ENCODE measurements around the gene RPS6KB2. TPM values are rescaled to one million over a fixed set of nuclear protein-coding genes. Genes with fewer than 3 reads are reported as not detected.

Gene RPS6KB2
- total RNA-seq, 2 experiments from 2014 or later, result 69.3 to 72.0 TPM

DNA sequence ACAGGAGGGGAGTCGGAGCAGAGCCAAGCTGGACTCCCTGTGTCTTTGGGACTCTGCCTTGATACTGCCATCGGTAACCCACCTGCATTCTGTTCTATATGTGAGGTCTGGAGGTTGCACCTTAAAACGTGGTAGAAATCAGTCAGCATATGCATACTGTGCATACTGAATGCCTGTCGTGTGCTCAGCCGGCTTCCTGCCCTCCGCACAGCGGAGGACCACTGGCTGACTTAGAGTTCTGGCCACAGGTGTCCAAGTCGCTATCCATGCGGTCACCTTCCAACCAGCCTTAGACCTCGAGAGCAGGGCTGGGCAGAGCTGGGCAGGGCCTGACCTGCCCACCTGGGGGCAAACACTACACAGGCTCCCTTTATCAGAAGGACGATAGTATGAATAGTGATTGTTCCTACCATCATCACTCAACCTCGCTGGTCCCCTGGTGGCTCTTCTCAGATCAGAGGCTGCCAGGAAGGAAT, 20.6 kb upstream of the RPS6KB2 start:
- no peaks in the 10 kb centered on the region for H3K9me3 Mint-ChIP-seq
- intact Hi-C loops (cut with DNase I, micrococcal nuclease), result loop anchor here (2.0 kb wide), 2 partner anchors 27 to 29 kb away; partner anchors contain the start of gene PTPRCAP (in 1 of the 2)
- peak overlapping the region; percentile 98 for H3K27ac Mint-ChIP-seq
- Histone ChIP-seq H3K4me1 (ENCODE audit: insufficient read depth, low read length) (peaks cover 92% of the 10 kb centered on the region), H3K36me3 (ENCODE audit: insufficient read depth, low read length) (peaks cover 48% of the 10 kb centered on the region), H3K27ac (ENCODE audit: low read depth in 1 of 2, low read length in 2 of 2) (peak overlapping the region; percentile 65 to 84), H3K9me3 (ENCODE audit: control insufficient read depth in 1 of 2, insufficient read depth in 1 of 2, low read length in 2 of 2) (no peaks in the 10 kb centered on the region), H3K27me3 (ENCODE audit: control insufficient read depth in 1 of 2, insufficient read depth in 2 of 2, low read length in 2 of 2) (no peaks in the 10 kb centered on the region), H3K4me3 (ENCODE audit: low read length) (peak overlapping the region; percentile 100)
- POLR2A ChIA-PET, result interaction anchor here (0.6 to 3.5 kb wide), 17 partner anchors 8 to 180 kb away, joined by 3 to 136 read pairs (median 9); partner anchors contain the start of genes AIP, CORO1B, PITPNM1 and POLD4
- peaks cover 54% of the 10 kb centered on the region for H3K36me3 Mint-ChIP-seq (ENCODE audit: low read depth)
- CTCF ChIA-PET, result interaction anchor here (0.5 to 1.9 kb wide), 12 partner anchors 9 to 98 kb away, joined by 3 to 8 read pairs (median 4); partner anchors contain the start of genes AIP, PITPNM1, POLD4 and RAD9A
- DNase-seq (no peak), ATAC-seq (ENCODE audit: poor library complexity) (no peak)
- TF ChIP-seq, protein P1, sequence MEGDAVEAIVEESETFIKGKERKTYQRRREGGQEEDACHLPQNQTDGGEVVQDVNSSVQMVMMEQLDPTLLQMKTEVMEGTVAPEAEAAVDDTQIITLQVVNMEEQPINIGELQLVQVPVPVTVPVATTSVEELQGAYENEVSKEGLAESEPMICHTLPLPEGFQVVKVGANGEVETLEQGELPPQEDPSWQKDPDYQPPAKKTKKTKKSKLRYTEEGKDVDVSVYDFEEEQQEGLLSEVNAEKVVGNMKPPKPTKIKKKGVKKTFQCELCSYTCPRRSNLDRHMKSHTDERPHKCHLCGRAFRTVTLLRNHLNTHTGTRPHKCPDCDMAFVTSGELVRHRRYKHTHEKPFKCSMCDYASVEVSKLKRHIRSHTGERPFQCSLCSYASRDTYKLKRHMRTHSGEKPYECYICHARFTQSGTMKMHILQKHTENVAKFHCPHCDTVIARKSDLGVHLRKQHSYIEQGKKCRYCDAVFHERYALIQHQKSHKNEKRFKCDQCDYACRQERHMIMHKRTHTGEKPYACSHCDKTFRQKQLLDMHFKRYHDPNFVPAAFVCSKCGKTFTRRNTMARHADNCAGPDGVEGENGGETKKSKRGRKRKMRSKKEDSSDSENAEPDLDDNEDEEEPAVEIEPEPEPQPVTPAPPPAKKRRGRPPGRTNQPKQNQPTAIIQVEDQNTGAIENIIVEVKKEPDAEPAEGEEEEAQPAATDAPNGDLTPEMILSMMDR (IDR thresholded peaks at IDR 0.05), result no peak
- peak overlapping the region; percentile 88 for H3K4me3 Mint-ChIP-seq
- no peaks in the 10 kb centered on the region for H3K27me3 Mint-ChIP-seq
- H3K4me1 Mint-ChIP-seq (ENCODE audit: low read depth), result peaks cover 89% of the 10 kb centered on the region

DNA sequence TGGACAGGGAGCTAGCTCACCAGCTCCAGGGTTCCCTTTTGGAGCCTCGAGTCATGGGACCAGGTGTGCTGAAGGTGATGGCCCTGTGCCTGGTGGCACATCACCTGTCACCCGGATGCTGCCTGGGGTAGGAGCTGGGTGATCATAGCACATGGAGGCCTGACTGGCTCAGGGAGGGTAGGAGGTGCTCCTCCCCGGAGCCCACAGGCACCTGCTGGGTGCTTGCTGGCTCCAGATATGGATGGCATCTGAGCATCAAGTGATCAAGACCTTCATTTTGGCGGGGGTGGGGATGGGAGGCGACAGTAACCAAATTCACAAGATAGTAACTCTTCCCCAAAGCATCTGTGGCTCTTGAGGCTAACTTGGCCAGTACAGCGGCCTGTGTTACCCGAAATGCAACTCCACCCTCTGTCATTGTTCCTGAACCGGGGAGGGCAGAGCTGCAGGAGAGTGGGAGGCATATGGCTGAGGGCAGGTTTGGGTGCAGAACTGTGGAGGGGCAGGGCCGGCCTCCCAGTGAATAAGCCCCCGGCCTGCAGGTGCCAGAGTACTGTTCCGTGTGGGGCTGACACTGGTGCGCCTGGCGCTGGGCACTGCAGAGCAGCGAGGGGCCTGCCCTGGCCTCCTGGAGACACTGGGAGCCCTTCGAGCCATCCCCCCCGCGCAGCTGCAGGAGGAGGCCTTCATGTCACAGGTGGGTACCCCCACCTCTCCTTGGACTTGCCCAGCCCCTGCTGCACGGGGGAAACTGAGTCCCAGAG, 19.7 kb upstream of the RPS6KB2 start:
- POLR2A ChIA-PET, result interaction anchor here (0.6 to 3.5 kb wide), 23 partner anchors 8 to 180 kb away, joined by 3 to 136 read pairs (median 8); partner anchors contain the start of genes AIP, CORO1B, PITPNM1 and POLD4
- DNase-seq, result peak in 4 of 14 experiments; percentile 37 to 60 (median 54)
- H3K9me3 ChIP-seq (ENCODE audit: control insufficient read depth in 1 of 2, insufficient read depth in 1 of 2, low read length in 2 of 2), result no peaks in the 10 kb centered on the region

DNA sequence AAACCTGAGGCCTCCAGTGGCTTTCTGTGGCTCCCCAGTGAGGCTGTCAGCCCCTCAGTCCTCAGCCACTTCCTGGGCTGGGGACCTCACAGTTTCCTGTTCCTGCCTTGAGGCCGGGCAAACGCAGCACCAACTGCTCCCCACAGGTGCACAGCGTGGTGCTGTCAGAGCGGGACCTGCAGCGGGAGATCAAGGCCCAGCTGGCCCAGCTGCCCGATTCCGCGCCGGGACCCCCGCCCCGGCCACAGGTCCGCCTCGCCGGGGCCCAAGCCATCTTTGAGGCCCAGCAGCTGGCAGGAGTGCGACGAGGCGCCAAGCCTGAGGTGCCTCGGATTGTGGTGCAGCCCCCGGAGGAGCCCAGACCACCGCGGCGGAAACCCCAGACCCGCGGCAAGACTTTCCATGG, 19.0 kb upstream of the RPS6KB2 start:
- Mint-ChIP-seq H3K27ac (peak overlapping the region; percentile 98), H3K27me3 (no peaks in the 10 kb centered on the region), H3K9me3 (no peaks in the 10 kb centered on the region), H3K4me3 (peak overlapping the region; percentile 88), H3K36me3 (ENCODE audit: low read depth) (peaks cover 46% of the 10 kb centered on the region), H3K4me1 (ENCODE audit: low read depth) (peaks cover 91% of the 10 kb centered on the region)
- ATAC-seq (ENCODE audit: poor library complexity) (peak; percentile 62), DNase-seq (peak in 13 of 14 experiments; percentile 45 to 92 (median 76))
- Histone ChIP-seq H3K4me1 (ENCODE audit: insufficient read depth, low read length) (peaks cover 98% of the 10 kb centered on the region), H3K27me3 (ENCODE audit: control insufficient read depth in 1 of 2, insufficient read depth in 2 of 2, low read length in 2 of 2) (no peaks in the 10 kb centered on the region), H3K27ac (ENCODE audit: low read depth in 1 of 2, low read length in 2 of 2) (peak overlapping the region; percentile 75 to 84), H3K36me3 (ENCODE audit: insufficient read depth, low read length) (peaks cover 48% of the 10 kb centered on the region), H3K9me3 (ENCODE audit: control insufficient read depth in 1 of 2, insufficient read depth in 1 of 2, low read length in 2 of 2) (no peaks in the 10 kb centered on the region), H3K4me3 (ENCODE audit: low read length) (peak overlapping the region; percentile 100)
- CTCF ChIA-PET, result interaction anchor here (1.2 to 1.3 kb wide), 2 partner anchors 8 to 29 kb away, joined by 3 to 6 read pairs; partner anchors contain the start of gene PTPRCAP
- TF ChIP-seq, protein P1 (IDR thresholded peaks at IDR 0.05), result no peak
- POLR2A ChIA-PET, result interaction anchor here (0.7 to 3.5 kb wide), 19 partner anchors 9 to 138 kb away, joined by 3 to 136 read pairs (median 13); partner anchors contain the start of genes AIP, CORO1B, POLD4 and PTPRCAP
- intact Hi-C loops (cut with DNase I, micrococcal nuclease), result loop anchor here in 1 of 2 experiments (2.0 kb wide), 1 partner anchor 28 kb away; the partner anchor contains the start of gene PTPRCAP

More for the DNA sequence above, 19.7 kb upstream of the RPS6KB2 start:
- intact Hi-C loops (cut with DNase I, micrococcal nuclease), result loop anchor here in 1 of 2 experiments (2.0 kb wide), 1 partner anchor 28 kb away; the partner anchor contains the start of gene PTPRCAP
- Histone ChIP-seq H3K4me1 (ENCODE audit: insufficient read depth, low read length) (peaks cover 92% of the 10 kb centered on the region), H3K36me3 (ENCODE audit: insufficient read depth, low read length) (peaks cover 48% of the 10 kb centered on the region), H3K4me3 (ENCODE audit: low read length) (peak overlapping the region; percentile 100), H3K27ac (ENCODE audit: low read depth in 1 of 2, low read length in 2 of 2) (peak overlapping the region; percentile 65 to 84), H3K27me3 (ENCODE audit: control insufficient read depth in 1 of 2, insufficient read depth in 2 of 2, low read length in 2 of 2) (no peaks in the 10 kb centered on the region)
- CTCF ChIA-PET, result interaction anchor here (1.2 to 1.9 kb wide), 4 partner anchors 9 to 64 kb away, joined by 3 to 6 read pairs (median 4); partner anchors contain the start of genes PTPRCAP and RAD9A
- peaks cover 51% of the 10 kb centered on the region for H3K36me3 Mint-ChIP-seq (ENCODE audit: low read depth)
- H3K27ac Mint-ChIP-seq, result peak overlapping the region; percentile 98
- TF ChIP-seq, protein P1 (IDR thresholded peaks at IDR 0.05), result no peak
- no peaks in the 10 kb centered on the region for H3K9me3 Mint-ChIP-seq
- H3K4me3 Mint-ChIP-seq, result peak overlapping the region; percentile 88
- ATAC-seq (ENCODE audit: poor library complexity), result peak; percentile 19
- peaks cover 94% of the 10 kb centered on the region for H3K4me1 Mint-ChIP-seq (ENCODE audit: low read depth)
- no peaks in the 10 kb centered on the region for H3K27me3 Mint-ChIP-seq

Measured in CD4-positive, alpha-beta T cell (primary cell).